Measurements from ENCODE around the gene LARP1B.
"Not testable (repeated sequence)": the region's sequence is repeated elsewhere in the genome, so short reads cannot be mapped to it uniquely, and the experiment has no call there.

DNA sequence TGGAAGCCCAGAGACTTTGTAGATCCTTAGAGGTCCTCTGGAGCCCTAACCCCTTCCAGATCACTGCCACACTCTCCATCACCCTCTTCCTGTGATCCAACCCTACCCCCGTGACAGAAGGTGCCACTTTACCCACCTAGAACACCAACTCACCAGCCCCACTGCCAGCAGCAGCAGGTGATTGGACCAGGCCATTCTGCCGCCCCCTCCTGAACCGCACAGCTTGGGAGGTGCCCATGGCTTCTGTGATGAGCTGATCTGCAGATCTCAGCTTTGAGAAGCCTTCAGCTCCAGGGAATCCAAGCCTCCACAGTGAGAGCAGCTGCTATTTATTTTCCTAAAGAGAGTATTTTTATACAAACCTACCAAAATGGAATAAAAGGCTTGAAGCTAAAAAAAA is 95.4 kb downstream of the LARP1B start:
- TF ChIP-seq, protein P1, sequence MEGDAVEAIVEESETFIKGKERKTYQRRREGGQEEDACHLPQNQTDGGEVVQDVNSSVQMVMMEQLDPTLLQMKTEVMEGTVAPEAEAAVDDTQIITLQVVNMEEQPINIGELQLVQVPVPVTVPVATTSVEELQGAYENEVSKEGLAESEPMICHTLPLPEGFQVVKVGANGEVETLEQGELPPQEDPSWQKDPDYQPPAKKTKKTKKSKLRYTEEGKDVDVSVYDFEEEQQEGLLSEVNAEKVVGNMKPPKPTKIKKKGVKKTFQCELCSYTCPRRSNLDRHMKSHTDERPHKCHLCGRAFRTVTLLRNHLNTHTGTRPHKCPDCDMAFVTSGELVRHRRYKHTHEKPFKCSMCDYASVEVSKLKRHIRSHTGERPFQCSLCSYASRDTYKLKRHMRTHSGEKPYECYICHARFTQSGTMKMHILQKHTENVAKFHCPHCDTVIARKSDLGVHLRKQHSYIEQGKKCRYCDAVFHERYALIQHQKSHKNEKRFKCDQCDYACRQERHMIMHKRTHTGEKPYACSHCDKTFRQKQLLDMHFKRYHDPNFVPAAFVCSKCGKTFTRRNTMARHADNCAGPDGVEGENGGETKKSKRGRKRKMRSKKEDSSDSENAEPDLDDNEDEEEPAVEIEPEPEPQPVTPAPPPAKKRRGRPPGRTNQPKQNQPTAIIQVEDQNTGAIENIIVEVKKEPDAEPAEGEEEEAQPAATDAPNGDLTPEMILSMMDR (IDR thresholded peaks at IDR 0.05), result not testable (repeated sequence)
- not testable (repeated sequence) for TF ChIP-seq EZH2 (IDR thresholded peaks at IDR 0.05; ENCODE audit: borderline replicate concordance, insufficient read depth, low read depth, low read length, poor library complexity, severe bottlenecking)

All from B cell (primary cell).